Ovary (tissue), 9 donors: ENCODE data around the gene COL13A1. TPM values are rescaled to one million over a fixed set of nuclear protein-coding genes. Genes with fewer than 3 reads are reported as not detected.

Experiments
- DNase-seq, 5 donors: peaks; one replicate each; pipeline ENCODE4 v3.0.0-alpha.2; 2019 to 2020
- H3K27ac ChIP-seq, 2 donors: fragments of 200-600 bp; one replicate each; pipeline versions ENCODE4 v1.5.1 to v1.8.0; 2019 to 2022
- H3K27me3 ChIP-seq: fragments of 200-600 bp; one replicate; pipeline ENCODE4 v1.8.0; 2022
- H3K36me3 ChIP-seq: fragments of 200-600 bp; sonication (generic); one replicate; pipeline ENCODE4 v1.5.1; 2019
- H3K4me1 ChIP-seq: one replicate; pipeline ENCODE4 v1.8.1; 2013; ENCODE audit warnings: mild to moderate bottlenecking, moderate library complexity; ENCODE audit not compliant: insufficient read depth
- H3K4me3 ChIP-seq: fragments of 200-600 bp; sonication (generic); one replicate; pipeline ENCODE4 v1.5.1; 2017
- H3K9me3 ChIP-seq, 2 donors: fragments of 200-600 bp in 1 of 2; sonication (generic) in 1 of 2; one replicate each; pipeline versions ENCODE4 v1.5.1 to v1.8.1; 2013 to 2019; ENCODE audit warnings: mild to moderate bottlenecking in 1 of 2, moderate library complexity in 1 of 2
- EP300 ChIP-seq: sonication (generic); formaldehyde crosslinking; IDR thresholded peaks from one replicate; pipeline ENCODE4 v1.6.1; 2017; ENCODE audit warnings: antibody characterized with exemption
- POLR2A ChIP-seq: fragments of 450-650 bp; IDR thresholded peaks from one replicate; pipeline ENCODE4 v1.6.1; 2017; ENCODE audit warnings: antibody characterized with exemption, mild to moderate bottlenecking, moderate library complexity
- WGBS, 3 donors: extraction: QIAGEN DNeasy Blood & Tissue Kit in 1 of 3; methylation state at CpG; one replicate each; pipeline versions ENCODE4 v1.1.5 to v1.1.7; 2013 to 2017; 5-methylcytosine and 5-hydroxymethylcytosine counted together
- intact Hi-C, 4 donors: fragments of 100-400 bp; cut with DNase I; formaldehyde crosslinking; loops; one replicate each; pipeline versions ENCODE4 v1.11.0 to v1.15.1; 2022 to 2023
- polyA plus RNA-seq, 2 donors: library from polyadenylated mRNA; stranded (reverse); fragments of 200-250 nt in 1 of 2; fragments of 350-450 nt in 1 of 2; fragmentation: Illumina TruSeq in 1 of 2; extraction: RNeasy Lipid Tissue Mini Kit (QIAGEN cat#74804) in 1 of 2; gene quantifications; one replicate each; pipeline ENCODE4 v1.2.3, GENCODE V29; 2013 to 2014
- total RNA-seq, 7 donors: library from RNA; depleted of rRNA in 2 of 7; stranded (reverse); fragments of >200 nt in 2 of 7; fragmentation: NEBNext Ultra II Directional in 3 of 7; extraction: Animal tissue kit (Norgen Biotek cat#: 25700) in 3 of 7; gene quantifications; one replicate each; pipeline versions ENCODE4 v1.1.0 to v1.2.4, GENCODE V29; 2016 to 2023
- TF ChIP-seq, protein P1 (sequence below), 3 donors: fragments of 450-650 bp in 2 of 3; fragments of 200-600 bp in 1 of 3; IDR thresholded peaks; one replicate each; pipeline versions ENCODE4 v1.5.1 to v1.8.0; 2016 to 2022; ENCODE audit warnings: antibody characterized with exemption in 3 of 3, mild to moderate bottlenecking in 1 of 3
- donor health status: DM: no; HTN: no; CAD: no; lungs with moderate emphysema.
- donor health status: DM: no; HTN: no; CAD: no.
- donor health status: Bipolar disorder and iron deficiency.
- donor health status: DM: yes; HTN: yes; CAD: no.
- donor health status: DM: no; HTN: no; CAD: no.
- donor health status: DM: yes; HTN: yes; CAD: no.

Gene COL13A1
- total and polyA plus RNA-seq, 9 donors, result 0.48 to 3.1 (median 1.1) TPM

DNA sequence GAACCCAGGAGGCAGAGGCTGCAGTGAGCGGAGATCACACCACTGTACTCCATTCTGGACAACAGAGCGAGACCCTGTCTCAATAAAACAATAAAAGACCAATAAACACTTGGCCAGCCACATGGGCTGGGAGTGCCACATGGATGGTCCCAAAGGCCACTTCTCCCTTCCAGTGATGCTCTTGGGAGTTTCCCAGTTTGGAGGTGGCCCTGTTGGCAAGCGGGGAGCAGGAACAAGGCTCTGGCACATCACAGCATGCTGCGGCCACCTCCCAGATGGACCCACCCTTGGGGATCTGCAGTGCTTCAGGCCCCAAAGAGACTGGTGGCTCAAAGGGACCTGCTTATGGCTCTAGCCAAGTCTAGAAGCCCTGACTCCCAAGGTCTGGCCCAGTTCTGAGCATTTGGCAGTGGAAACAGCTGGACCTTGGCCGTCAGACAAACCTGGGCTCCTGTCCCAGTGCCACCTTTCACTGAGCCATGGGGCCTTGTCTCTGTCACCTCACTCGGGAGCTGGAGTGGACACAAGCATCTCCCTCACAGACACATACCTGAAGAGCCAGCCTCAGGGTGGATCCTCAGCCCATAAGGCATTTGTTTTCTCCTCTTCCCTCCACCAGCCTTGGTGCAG lies 91.7 kb downstream of the COL13A1 start:
- no peaks in the 10 kb centered on the region for H3K36me3 ChIP-seq
- no peak overlapping the region for H3K27ac ChIP-seq
- H3K27me3 ChIP-seq, result no peaks in the 10 kb centered on the region
- H3K4me1 ChIP-seq, result no peaks in the 10 kb centered on the region
- no peaks in the 10 kb centered on the region for H3K9me3 ChIP-seq
- TF ChIP-seq EP300 (no peak), POLR2A (no peak)
- TF ChIP-seq, protein P1, sequence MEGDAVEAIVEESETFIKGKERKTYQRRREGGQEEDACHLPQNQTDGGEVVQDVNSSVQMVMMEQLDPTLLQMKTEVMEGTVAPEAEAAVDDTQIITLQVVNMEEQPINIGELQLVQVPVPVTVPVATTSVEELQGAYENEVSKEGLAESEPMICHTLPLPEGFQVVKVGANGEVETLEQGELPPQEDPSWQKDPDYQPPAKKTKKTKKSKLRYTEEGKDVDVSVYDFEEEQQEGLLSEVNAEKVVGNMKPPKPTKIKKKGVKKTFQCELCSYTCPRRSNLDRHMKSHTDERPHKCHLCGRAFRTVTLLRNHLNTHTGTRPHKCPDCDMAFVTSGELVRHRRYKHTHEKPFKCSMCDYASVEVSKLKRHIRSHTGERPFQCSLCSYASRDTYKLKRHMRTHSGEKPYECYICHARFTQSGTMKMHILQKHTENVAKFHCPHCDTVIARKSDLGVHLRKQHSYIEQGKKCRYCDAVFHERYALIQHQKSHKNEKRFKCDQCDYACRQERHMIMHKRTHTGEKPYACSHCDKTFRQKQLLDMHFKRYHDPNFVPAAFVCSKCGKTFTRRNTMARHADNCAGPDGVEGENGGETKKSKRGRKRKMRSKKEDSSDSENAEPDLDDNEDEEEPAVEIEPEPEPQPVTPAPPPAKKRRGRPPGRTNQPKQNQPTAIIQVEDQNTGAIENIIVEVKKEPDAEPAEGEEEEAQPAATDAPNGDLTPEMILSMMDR (IDR thresholded peaks at IDR 0.05), result no peak
- no peak overlapping the region for H3K4me3 ChIP-seq
- no peak for DNase-seq
- 80 to 94% (median 90%) methylated on average over 6 of the region's 6 CpGs for WGBS, 3 donors
- intact Hi-C loops, result no loop called here

DNA sequence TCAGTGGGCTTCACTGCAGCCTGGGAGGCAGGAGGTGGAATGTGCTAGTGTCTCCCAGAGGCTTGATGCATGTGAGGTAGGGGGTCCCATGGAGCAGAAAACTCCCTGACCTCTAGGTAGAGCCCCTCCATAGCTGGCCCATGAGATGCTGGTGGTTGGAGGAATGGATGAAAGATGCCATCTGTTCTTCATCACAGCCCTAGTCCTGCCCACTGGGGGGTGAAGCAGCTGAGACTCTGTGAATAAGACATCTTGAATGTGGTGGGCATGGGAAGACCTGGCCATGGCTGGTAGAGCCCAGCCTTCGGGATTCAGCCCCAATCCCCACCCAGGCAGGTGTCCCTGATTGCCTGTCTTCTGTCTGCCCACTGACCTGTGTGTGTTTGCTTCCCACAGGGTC lies 92.5 kb downstream of the COL13A1 start:
- Histone ChIP-seq H3K27ac (no peak overlapping the region), H3K36me3 (no peaks in the 10 kb centered on the region), H3K4me1 (no peaks in the 10 kb centered on the region), H3K9me3 (no peaks in the 10 kb centered on the region), H3K4me3 (no peak overlapping the region), H3K27me3 (no peaks in the 10 kb centered on the region)
- intact Hi-C loops, result no loop called here
- no peak for TF ChIP-seq POLR2A
- no peak for TF ChIP-seq EP300
- TF ChIP-seq, protein P1 (IDR thresholded peaks at IDR 0.05), result no peak
- DNase-seq, result no peak
- 75 to 100% (median 92%) methylated on average over 1 of the region's 1 CpG for WGBS, 3 donors

DNA sequence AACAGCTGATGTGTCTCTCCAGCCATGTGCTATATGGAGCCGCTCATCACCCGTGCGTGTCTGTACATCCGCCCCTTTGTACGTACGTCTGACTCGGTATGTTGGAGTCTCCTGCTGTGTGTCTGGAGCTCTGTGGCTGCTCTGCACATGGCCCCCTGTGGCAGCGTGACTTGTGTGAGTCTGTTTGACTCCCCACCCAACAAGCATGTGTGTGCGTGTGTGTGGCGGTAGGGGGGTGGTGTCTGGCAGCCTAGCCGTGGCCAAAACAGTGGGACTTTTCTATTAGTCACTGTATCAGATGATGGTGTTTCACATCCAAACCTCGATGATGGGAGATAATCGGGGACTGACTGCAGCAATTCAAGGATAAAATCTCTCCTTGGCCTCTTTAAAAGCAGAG lies 94.1 kb downstream of the COL13A1 start:
- H3K36me3 ChIP-seq, result no peaks in the 10 kb centered on the region
- no peaks in the 10 kb centered on the region for H3K9me3 ChIP-seq
- WGBS, 3 donors, result 84 to 89% (median 85%) methylated on average over 13 of the region's 13 CpGs
- H3K27ac ChIP-seq, result no peak overlapping the region
- H3K4me3 ChIP-seq, result no peak overlapping the region
- DNase-seq, result no peak
- no peaks in the 10 kb centered on the region for H3K27me3 ChIP-seq
- TF ChIP-seq POLR2A (no peak), EP300 (no peak)
- TF ChIP-seq, protein P1 (IDR thresholded peaks at IDR 0.05), result no peak
- H3K4me1 ChIP-seq, result no peaks in the 10 kb centered on the region
- intact Hi-C loops, result no loop called here

DNA sequence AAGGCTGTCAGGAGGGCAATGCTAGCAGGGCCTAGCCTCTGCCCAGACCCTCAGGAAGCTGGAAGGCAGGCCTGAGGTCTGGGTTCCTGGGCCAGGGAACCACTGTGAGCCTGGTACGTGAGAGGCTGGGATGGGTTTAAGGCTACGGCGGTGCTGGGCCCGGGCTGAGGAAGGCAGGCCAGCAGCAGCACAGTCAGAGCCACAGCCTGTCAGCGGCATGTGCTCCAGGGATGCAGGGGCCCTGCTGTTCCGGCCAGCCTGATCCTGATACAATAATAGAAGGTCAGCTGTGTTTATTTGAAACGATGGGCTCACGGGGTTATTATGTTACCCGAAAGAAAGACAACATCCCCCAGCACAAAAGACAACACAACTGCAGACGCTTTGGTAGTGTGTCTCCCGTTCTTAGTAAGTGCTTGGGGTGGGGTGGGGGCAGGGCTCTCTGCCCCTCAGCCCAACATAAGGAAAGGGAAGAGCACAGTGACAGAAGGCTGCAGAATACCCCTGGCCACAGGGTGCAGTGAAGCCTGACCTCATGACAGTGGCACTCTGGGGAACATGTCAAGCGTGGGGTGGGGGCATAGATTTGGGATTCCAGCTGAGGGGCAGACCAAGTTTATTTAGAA lies 95.0 kb downstream of the COL13A1 start:
- no peaks in the 10 kb centered on the region for H3K4me1 ChIP-seq
- no peak for DNase-seq
- no peak for TF ChIP-seq EP300
- TF ChIP-seq POLR2A, result no peak
- TF ChIP-seq, protein P1 (IDR thresholded peaks at IDR 0.05), result no peak
- intact Hi-C loops, result no loop called here
- no peak overlapping the region for H3K4me3 ChIP-seq
- no peaks in the 10 kb centered on the region for H3K36me3 ChIP-seq
- no peak overlapping the region for H3K27ac ChIP-seq
- WGBS, 3 donors, result 43 to 71% (median 66%) methylated on average over 12 of the region's 12 CpGs
- no peaks in the 10 kb centered on the region for H3K27me3 ChIP-seq
- H3K9me3 ChIP-seq, result no peaks in the 10 kb centered on the region
